GM23338 (cell line): ENCODE results near the gene EVX1.

Experiments
- CREB1 ChIP-seq: fragments of 250-450 bp; sonication (Bioruptor Pico); IDR thresholded peaks from 2 replicates; pipeline ENCODE4 v1.5.0; 2020; ENCODE audit warnings: low read depth, mild to moderate bottlenecking, moderate library complexity
- EZH2 ChIP-seq: fragments of 200-600 bp; sonication (generic); IDR thresholded peaks from one replicate; pipeline ENCODE4 v1.8.0; 2017; ENCODE audit warnings: antibody characterized with exemption, mild to moderate bottlenecking, low read depth; ENCODE audit not compliant: unreplicated experiment
- EZH2phosphoT487 ChIP-seq: fragments of 200-600 bp; sonication (generic); IDR thresholded peaks from one replicate; pipeline ENCODE4 v1.8.1; 2018; ENCODE audit warnings: antibody characterized with exemption; ENCODE audit not compliant: unreplicated experiment
- JUNB ChIP-seq: IDR thresholded peaks from one replicate; pipeline ENCODE4 v1.6.1; 2016; ENCODE audit warnings: antibody characterized with exemption; ENCODE audit not compliant: unreplicated experiment
- STAT1 ChIP-seq: IDR thresholded peaks from one replicate; pipeline ENCODE4 v1.6.1; 2016; ENCODE audit warnings: antibody characterized with exemption; ENCODE audit not compliant: unreplicated experiment
- TF ChIP-seq, protein P1 (sequence below), 2 experiments: fragments of 200-600 bp in 1 of 2; sonication (generic) in 1 of 2; conservative IDR thresholded peaks; 2 replicates each; pipeline versions ENCODE4 v1.5.1 to v1.6.1; 2016 to 2017; ENCODE audit warnings: antibody characterized with exemption in 2 of 2, low read depth in 2 of 2, mild to moderate bottlenecking in 2 of 2, moderate library complexity in 1 of 2
- TF ChIP-seq, protein P2 (sequence below): IDR thresholded peaks from one replicate; pipeline ENCODE4 v1.6.1; 2018; ENCODE audit warnings: antibody characterized with exemption; ENCODE audit not compliant: unreplicated experiment

DNA sequence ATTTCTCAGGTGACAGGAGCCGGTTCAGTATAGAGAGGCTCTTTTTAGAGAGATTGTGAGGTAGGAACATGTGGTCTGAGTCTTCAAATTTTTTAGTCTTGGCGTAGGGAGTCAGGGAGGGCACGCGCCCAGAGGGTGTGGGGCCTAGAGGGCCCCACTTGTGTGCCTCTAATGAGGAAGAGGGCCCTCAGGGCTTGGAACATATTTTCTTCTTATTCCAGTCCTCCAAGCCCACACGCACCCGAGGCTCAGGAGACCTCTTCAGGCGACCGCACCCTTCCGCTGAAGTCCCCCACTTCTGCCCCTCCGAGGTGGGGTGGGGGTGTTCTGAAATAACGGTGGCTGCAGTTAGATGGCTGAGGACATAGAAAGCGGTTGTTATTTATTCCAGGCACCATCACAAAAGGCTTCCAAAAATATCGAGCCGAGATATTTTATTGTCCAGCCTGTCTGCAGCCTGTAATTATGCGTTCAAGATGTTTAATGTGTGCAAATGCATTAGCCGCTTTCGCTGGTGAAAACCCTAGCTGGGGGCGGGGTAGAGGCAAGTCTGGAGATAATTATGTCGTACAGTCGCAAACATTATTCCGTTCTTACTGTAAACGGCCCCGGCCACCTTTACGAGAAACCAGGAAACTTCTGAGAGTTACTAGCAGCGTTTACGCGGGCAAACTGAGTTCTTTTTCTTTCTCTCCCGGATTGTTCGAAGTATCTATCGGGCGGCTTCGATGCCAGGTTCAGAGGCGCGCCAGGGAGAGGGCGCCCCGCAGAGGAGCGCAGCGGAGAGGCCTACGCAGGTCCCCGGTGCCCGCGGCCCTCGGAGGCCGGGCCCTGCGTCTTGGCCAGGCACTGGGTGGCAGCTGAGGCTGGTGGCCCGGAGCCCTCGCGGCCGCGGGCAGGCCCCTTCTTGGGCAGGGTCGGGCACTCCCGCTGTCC, 29.8 kb upstream of the EVX1 start:
- TF ChIP-seq, protein P1, sequence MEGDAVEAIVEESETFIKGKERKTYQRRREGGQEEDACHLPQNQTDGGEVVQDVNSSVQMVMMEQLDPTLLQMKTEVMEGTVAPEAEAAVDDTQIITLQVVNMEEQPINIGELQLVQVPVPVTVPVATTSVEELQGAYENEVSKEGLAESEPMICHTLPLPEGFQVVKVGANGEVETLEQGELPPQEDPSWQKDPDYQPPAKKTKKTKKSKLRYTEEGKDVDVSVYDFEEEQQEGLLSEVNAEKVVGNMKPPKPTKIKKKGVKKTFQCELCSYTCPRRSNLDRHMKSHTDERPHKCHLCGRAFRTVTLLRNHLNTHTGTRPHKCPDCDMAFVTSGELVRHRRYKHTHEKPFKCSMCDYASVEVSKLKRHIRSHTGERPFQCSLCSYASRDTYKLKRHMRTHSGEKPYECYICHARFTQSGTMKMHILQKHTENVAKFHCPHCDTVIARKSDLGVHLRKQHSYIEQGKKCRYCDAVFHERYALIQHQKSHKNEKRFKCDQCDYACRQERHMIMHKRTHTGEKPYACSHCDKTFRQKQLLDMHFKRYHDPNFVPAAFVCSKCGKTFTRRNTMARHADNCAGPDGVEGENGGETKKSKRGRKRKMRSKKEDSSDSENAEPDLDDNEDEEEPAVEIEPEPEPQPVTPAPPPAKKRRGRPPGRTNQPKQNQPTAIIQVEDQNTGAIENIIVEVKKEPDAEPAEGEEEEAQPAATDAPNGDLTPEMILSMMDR (conservative IDR thresholded peaks at IDR 0.05; ENCODE audit: low read depth in 2 of 2) = no peak
- TF ChIP-seq CREB1 (no peak), STAT1 (no peak), EZH2phosphoT487 (peak; percentile 71), EZH2 (peak; percentile 96), JUNB (no peak)
- TF ChIP-seq, protein P2, sequence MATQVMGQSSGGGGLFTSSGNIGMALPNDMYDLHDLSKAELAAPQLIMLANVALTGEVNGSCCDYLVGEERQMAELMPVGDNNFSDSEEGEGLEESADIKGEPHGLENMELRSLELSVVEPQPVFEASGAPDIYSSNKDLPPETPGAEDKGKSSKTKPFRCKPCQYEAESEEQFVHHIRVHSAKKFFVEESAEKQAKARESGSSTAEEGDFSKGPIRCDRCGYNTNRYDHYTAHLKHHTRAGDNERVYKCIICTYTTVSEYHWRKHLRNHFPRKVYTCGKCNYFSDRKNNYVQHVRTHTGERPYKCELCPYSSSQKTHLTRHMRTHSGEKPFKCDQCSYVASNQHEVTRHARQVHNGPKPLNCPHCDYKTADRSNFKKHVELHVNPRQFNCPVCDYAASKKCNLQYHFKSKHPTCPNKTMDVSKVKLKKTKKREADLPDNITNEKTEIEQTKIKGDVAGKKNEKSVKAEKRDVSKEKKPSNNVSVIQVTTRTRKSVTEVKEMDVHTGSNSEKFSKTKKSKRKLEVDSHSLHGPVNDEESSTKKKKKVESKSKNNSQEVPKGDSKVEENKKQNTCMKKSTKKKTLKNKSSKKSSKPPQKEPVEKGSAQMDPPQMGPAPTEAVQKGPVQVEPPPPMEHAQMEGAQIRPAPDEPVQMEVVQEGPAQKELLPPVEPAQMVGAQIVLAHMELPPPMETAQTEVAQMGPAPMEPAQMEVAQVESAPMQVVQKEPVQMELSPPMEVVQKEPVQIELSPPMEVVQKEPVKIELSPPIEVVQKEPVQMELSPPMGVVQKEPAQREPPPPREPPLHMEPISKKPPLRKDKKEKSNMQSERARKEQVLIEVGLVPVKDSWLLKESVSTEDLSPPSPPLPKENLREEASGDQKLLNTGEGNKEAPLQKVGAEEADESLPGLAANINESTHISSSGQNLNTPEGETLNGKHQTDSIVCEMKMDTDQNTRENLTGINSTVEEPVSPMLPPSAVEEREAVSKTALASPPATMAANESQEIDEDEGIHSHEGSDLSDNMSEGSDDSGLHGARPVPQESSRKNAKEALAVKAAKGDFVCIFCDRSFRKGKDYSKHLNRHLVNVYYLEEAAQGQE = no peak
